Psoas muscle (tissue), 8 donors: Measurements from ENCODE around the gene ITSN1. TPM values are rescaled to one million over a fixed set of nuclear protein-coding genes. Genes with fewer than 3 reads are reported as not detected.

Experiments
- ATAC-seq, 4 donors: fragments of 200-7000 bp; cut with Tn5 transposase; one replicate each; pipeline ENCODE4 v1.9.1; 2020; ENCODE audit warnings: moderate library complexity in 3 of 4, mild to moderate bottlenecking in 2 of 4
- DNase-seq, 2 donors: peaks; one replicate each; pipeline ENCODE4 v3.0.0-alpha.2; 2020
- H3K27ac ChIP-seq: fragments of 200-600 bp; one replicate; pipeline ENCODE4 v1.8.0; 2022
- H3K27me3 ChIP-seq, 3 donors: fragments of 200-600 bp in 1 of 3; one replicate each; pipeline versions ENCODE4 v1.6.1 to v1.8.0; 2013 to 2022; ENCODE audit warnings: low read length in 2 of 3, mild to moderate bottlenecking in 2 of 3, moderate library complexity in 1 of 3; ENCODE audit not compliant: insufficient read depth in 3 of 3
- H3K36me3 ChIP-seq, 2 donors: fragments of 200-600 bp in 1 of 2; one replicate each; pipeline versions ENCODE4 v1.6.1 to v1.8.0; 2013 to 2022; ENCODE audit warnings: low read depth in 1 of 2, mild to moderate bottlenecking in 1 of 2, moderate library complexity in 1 of 2; ENCODE audit not compliant: insufficient read depth in 1 of 2
- H3K4me1 ChIP-seq: fragments of 200-600 bp; one replicate; pipeline ENCODE4 v1.8.0; 2022
- H3K4me3 ChIP-seq: fragments of 200-600 bp; one replicate; pipeline ENCODE4 v1.8.0; 2022; ENCODE audit warnings: mild to moderate bottlenecking
- H3K9me3 ChIP-seq: fragments of 200-600 bp; one replicate; pipeline ENCODE4 v1.8.0; 2022
- CTCF ChIP-seq: fragments of 200-600 bp; IDR thresholded peaks from one replicate; pipeline ENCODE4 v1.8.0; 2022; ENCODE audit warnings: antibody characterized with exemption
- WGBS, 3 donors: extraction: QIAGEN DNeasy Blood & Tissue Kit; methylation state at CpG; one replicate each; pipeline versions ENCODE4 v1.1.6 to v1.1.7; 2013; 5-methylcytosine and 5-hydroxymethylcytosine counted together
- intact Hi-C, 2 donors: fragments of 100-400 bp; cut with DNase I; formaldehyde crosslinking; loops; one replicate each; pipeline versions ENCODE4 v1.11.0 to v1.14.2; 2022
- polyA plus RNA-seq, 3 donors: library from polyadenylated mRNA; stranded (reverse); fragments of 200-250 nt; gene quantifications; one replicate each; pipeline ENCODE4 v1.2.3, GENCODE V29; 2013
- total RNA-seq, 4 donors: library from RNA; stranded (reverse); fragmentation: NEBNext Ultra II Directional in 2 of 4; extraction: Animal tissue kit (Norgen Biotek cat#: 25700) in 2 of 4; gene quantifications; one replicate each; pipeline versions ENCODE4 v1.2.1 to v1.2.4, GENCODE V29; 2021 to 2023
- donor health status: healthy with polysubstance abuse.
- donor health status: DM: no; HTN: no; CAD: no; lungs with moderate emphysema.
- donor health status: Bipolar disorder and iron deficiency.
- donor health status: healthy.
- donor health status: DM: yes; HTN: yes; CAD: no.
- donor health status: DM: no; HTN: no; CAD: no.
- donor health status: DM: no; HTN: no; CAD: no.
- donor health status: DM: yes; HTN: yes; CAD: no.

Gene ITSN1
- total and polyA plus RNA-seq, 7 donors, result 9.3 to 43.8 (median 22.4) TPM

GRCh38 chr21:33794596-33794995, 152.3 kb downstream of the ITSN1 start:
- H3K36me3 ChIP-seq, result peaks cover 0 to 13% of the 10 kb centered on the region in 2 donors
- no peaks in the 10 kb centered on the region for H3K27me3 ChIP-seq
- DNase-seq (no peak), ATAC-seq (no peak)
- H3K4me1 ChIP-seq, result peaks cover 22% of the 10 kb centered on the region
- TF ChIP-seq CTCF, result no peak
- H3K9me3 ChIP-seq, result no peaks in the 10 kb centered on the region
- intact Hi-C loops, result no loop called here
- no peak overlapping the region for H3K27ac ChIP-seq
- no peak overlapping the region for H3K4me3 ChIP-seq
- 62 to 72% (median 69%) methylated on average over 2 of the region's 2 CpGs for WGBS, 3 donors

- Histone ChIP-seq H3K27ac (peak overlapping the region; percentile 87), H3K4me3 (peak overlapping the region; percentile 38), H3K36me3 (peaks cover 0 to 13% of the 10 kb centered on the region in 2 donors), H3K4me1 (peaks cover 36% of the 10 kb centered on the region), H3K27me3 (no peaks in the 10 kb centered on the region), H3K9me3 (no peaks in the 10 kb centered on the region)
- ATAC-seq (peak; percentile 70 to 91 (median 77)), DNase-seq (no peak)
- intact Hi-C loops, result no loop called here
- TF ChIP-seq CTCF, result no peak
- 24 to 48% (median 33%) methylated on average over 5 of the region's 5 CpGs for WGBS, 3 donors
Measured at GRCh38 chr21:33797565-33797964, 155.3 kb downstream of the ITSN1 start.

- Histone ChIP-seq H3K27ac (no peak overlapping the region), H3K4me1 (peaks cover 36% of the 10 kb centered on the region), H3K4me3 (no peak overlapping the region), H3K36me3 (peaks cover 0 to 4% of the 10 kb centered on the region in 2 donors), H3K27me3 (no peaks in the 10 kb centered on the region), H3K9me3 (no peaks in the 10 kb centered on the region)
- no peak for DNase-seq
- WGBS, 3 donors, result 69 to 79% (median 73%) methylated on average over 5 of the region's 5 CpGs
- no peak for ATAC-seq
- TF ChIP-seq CTCF, result no peak
- intact Hi-C loops, result no loop called here
Measured at GRCh38 chr21:33799378-33800090, 157.2 kb downstream of the ITSN1 start.

GRCh38 chr21:33800753-33801423, 158.6 kb downstream of the ITSN1 start:
- WGBS, 3 donors, result 95 to 97% (median 97%) methylated on average over 5 of the region's 5 CpGs
- H3K27me3 ChIP-seq, result no peaks in the 10 kb centered on the region
- no peak for TF ChIP-seq CTCF
- H3K9me3 ChIP-seq, result no peaks in the 10 kb centered on the region
- DNase-seq (no peak), ATAC-seq (no peak)
- peaks cover 36% of the 10 kb centered on the region for H3K4me1 ChIP-seq
- no peak overlapping the region for H3K4me3 ChIP-seq
- H3K27ac ChIP-seq, result peak overlapping the region; percentile 57
- H3K36me3 ChIP-seq, result no peaks in the 10 kb centered on the region
- intact Hi-C loops, result no loop called here
